Measurements from ENCODE around the gene UBFD1. TPM values are rescaled to one million over a fixed set of nuclear protein-coding genes. Genes with fewer than 3 reads are reported as not detected.

UBFD1 gene
- total RNA-seq, 1 donor from 2014 or later, result 39.1 TPM

DNA sequence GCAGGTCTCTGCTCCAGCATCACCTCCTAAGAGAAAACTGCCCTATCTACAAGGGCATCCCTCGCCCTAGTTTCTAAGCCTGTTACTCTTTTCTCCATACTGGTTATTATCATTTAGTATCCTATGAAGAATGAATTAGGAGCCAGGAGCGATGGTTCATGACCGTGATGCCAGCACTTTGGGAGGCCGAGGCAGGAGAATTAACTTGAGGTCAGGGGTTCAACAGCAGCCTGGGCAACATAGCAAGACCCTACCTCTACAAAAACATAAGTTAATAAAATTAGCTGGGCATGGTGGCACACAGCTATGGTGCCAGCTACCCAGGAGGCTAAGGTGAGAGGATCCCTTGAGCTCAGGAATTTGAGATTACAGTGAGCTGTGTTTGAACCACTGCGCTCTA lies 7.6 kb upstream of the UBFD1 start:
- peaks cover 79% of the 10 kb centered on the region for H3K36me3 ChIP-seq

DNA sequence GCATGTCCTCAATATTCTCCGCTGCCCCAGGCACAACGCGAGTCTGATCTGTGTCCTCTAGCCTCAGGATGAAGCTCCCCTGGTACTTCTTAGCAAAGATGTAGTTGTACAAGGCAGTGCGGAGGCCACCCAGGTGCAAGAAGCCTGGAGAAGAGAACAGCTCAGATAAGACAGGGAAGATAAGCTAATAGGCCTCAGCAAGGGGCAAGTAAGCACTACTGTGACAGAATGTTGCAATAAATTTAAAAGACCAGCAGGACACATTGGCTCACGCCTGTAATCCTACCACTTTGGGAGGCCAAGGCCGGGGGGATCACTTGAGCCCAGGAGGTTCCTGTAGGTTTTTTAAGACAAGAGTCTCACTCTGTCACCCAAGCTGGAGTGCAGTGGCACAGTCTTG lies 5.4 kb upstream of the UBFD1 start:
- DNase-seq (peak; percentile 12), ATAC-seq (no peak)
- H3K27me3 ChIP-seq (ENCODE audit: low read depth), result no peaks in the 10 kb centered on the region
- intact Hi-C loops (cut with DNase I), result no loop called here
- H3K4me3 ChIP-seq, result no peak overlapping the region
- H3K9me3 ChIP-seq, result no peaks in the 10 kb centered on the region
- TF ChIP-seq, protein P1, sequence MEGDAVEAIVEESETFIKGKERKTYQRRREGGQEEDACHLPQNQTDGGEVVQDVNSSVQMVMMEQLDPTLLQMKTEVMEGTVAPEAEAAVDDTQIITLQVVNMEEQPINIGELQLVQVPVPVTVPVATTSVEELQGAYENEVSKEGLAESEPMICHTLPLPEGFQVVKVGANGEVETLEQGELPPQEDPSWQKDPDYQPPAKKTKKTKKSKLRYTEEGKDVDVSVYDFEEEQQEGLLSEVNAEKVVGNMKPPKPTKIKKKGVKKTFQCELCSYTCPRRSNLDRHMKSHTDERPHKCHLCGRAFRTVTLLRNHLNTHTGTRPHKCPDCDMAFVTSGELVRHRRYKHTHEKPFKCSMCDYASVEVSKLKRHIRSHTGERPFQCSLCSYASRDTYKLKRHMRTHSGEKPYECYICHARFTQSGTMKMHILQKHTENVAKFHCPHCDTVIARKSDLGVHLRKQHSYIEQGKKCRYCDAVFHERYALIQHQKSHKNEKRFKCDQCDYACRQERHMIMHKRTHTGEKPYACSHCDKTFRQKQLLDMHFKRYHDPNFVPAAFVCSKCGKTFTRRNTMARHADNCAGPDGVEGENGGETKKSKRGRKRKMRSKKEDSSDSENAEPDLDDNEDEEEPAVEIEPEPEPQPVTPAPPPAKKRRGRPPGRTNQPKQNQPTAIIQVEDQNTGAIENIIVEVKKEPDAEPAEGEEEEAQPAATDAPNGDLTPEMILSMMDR (IDR thresholded peaks at IDR 0.05), result no peak
- peaks cover 58% of the 10 kb centered on the region for H3K36me3 ChIP-seq
- H3K27ac ChIP-seq, result no peak overlapping the region
- H3K4me1 ChIP-seq, result peaks cover 10% of the 10 kb centered on the region

More for the DNA sequence above, 7.6 kb upstream of the UBFD1 start:
- no peaks in the 10 kb centered on the region for H3K27me3 ChIP-seq (ENCODE audit: low read depth)
- no peak overlapping the region for H3K27ac ChIP-seq
- no peaks in the 10 kb centered on the region for H3K4me1 ChIP-seq
- intact Hi-C loops (cut with DNase I), result no loop called here
- no peak overlapping the region for H3K4me3 ChIP-seq
- no peaks in the 10 kb centered on the region for H3K9me3 ChIP-seq
- TF ChIP-seq, protein P1 (IDR thresholded peaks at IDR 0.05), result no peak
- ATAC-seq (no peak), DNase-seq (no peak)

DNA sequence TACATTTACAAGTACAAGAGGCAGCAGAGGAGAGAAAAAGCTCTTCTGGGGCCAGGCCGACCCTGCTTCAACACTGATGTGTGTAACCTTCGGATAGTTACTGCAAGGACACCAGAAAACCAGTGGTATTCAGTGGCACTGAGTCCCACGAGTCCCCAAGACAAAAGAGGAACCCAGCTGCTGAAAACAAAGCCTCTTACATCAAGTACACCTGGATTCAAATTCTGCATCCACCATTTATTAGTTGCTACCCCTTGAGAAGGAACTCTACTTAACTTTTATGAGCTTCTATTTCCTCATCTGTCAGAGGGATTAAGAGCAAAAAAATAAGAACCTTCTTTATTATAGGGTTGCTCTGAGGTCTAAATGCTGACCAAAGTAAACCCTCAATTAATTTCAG lies 3.0 kb upstream of the UBFD1 start:
- DNase-seq, result peak; percentile 14
- TF ChIP-seq, protein P1 (IDR thresholded peaks at IDR 0.05), result no peak
- Histone ChIP-seq H3K27me3 (ENCODE audit: low read depth) (no peaks in the 10 kb centered on the region), H3K36me3 (peaks cover 40% of the 10 kb centered on the region), H3K27ac (no peak overlapping the region), H3K9me3 (no peaks in the 10 kb centered on the region), H3K4me3 (no peak overlapping the region), H3K4me1 (peaks cover 23% of the 10 kb centered on the region)
- no peak for ATAC-seq
- intact Hi-C loops (cut with DNase I), result no loop called here

DNA sequence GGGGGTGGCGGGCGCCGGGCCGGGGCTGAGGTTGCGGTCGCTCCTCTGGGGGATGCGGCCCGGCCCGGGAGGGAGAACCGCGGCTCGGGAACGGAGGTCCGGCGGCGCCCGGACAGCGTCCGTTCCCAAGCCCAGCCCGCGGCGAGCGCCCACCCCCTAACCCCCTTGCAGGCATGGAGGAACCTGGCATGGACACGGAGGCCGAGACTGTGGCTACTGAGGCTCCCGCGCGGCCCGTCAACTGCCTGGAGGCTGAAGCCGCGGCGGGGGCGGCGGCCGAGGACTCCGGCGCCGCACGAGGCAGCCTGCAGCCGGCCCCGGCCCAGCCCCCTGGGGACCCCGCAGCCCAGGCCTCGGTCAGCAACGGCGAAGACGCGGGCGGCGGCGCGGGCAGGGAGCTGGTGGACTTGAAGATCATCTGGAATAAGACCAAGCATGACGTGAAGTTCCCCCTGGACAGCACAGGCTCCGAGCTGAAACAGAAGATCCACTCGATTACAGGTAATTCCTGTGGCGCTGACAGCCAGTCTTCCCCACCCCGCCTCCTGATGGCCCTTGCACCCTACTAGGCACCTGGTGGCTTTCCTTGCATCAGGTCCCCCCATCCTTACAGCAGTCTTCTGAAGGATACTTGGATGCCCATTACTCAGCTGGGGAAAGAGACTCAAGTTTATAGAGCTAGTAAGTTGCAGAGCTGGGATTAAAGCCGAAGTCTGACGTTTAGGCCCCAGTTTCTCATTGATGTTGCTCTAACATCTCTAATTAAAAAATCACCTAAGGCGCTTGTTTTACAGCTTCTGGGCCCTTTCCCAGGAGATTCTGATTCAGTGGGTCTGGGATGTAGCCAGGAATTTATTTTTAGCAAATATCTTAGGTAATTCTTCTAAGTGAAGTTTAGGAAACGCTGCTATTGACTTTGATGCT lies 514 bp downstream of the UBFD1 start:
- ATAC-seq (peak; percentile 10 to 30), DNase-seq (no peak)
- intact Hi-C loops (cut with DNase I), result no loop called here

DNA sequence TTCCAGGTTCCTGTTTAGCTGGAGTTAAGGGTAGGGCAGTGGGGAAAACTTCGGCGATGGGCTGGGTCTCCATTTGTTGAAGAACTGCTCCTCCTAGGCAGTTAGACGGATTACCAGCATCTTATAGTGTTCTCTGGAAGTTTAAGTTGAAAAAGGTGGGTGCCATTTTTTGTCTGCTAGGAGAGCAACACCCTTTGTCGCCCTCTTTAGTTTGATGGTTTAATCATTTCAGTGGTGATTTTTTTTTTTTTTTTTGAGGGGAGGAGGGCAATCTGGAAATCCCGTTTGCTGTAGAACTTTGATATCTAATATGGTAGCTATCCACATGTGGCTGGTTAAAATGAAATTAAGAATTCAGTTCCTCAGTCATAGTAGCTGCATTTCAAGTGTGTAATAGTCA lies 4.1 kb downstream of the UBFD1 start:
- intact Hi-C loops (cut with DNase I), result no loop called here
- TF ChIP-seq, protein P1 (IDR thresholded peaks at IDR 0.05), result no peak
- Histone ChIP-seq H3K27me3 (ENCODE audit: low read depth) (no peaks in the 10 kb centered on the region), H3K4me1 (peaks cover 21% of the 10 kb centered on the region), H3K36me3 (peaks cover 76% of the 10 kb centered on the region), H3K27ac (no peak overlapping the region), H3K9me3 (no peaks in the 10 kb centered on the region), H3K4me3 (no peak overlapping the region)
- DNase-seq, result no peak
- ATAC-seq, result no peak

More for the DNA sequence above, 514 bp downstream of the UBFD1 start:
- TF ChIP-seq, protein P1 (IDR thresholded peaks at IDR 0.05), result no peak
- Histone ChIP-seq H3K36me3 (peaks cover 41% of the 10 kb centered on the region), H3K4me3 (peak overlapping the region; percentile 89), H3K27me3 (ENCODE audit: low read depth) (no peaks in the 10 kb centered on the region), H3K9me3 (no peaks in the 10 kb centered on the region), H3K27ac (peak overlapping the region; percentile 87), H3K4me1 (peaks cover 27% of the 10 kb centered on the region)
